K562 (cell line): ENCODE data around the gene CADPS2. TPM values are rescaled to one million over a fixed set of nuclear protein-coding genes. Genes with fewer than 3 reads are reported as not detected.

Source experiments
- ATAC-seq: fragments of 200-7000 bp; cut with Tn5 transposase; 3 replicates; pipeline ENCODE4 v1.9.1; 2020; ENCODE audit warnings: moderate library complexity
- BruUV-seq: library from RNA; stranded (reverse); fragments of 400-500 nt; replicated peaks from 2 replicates; lab custom pipeline; 2021; lab: Mats Ljungman, UMichigan
- CTCF ChIA-PET: fragments of 300-600 bp; formaldehyde crosslinking; extraction: SDS; loops from one replicate; lab custom pipeline; 2021; ENCODE audit warnings: low intra/inter-chr PET ratio; lab: Yijun Ruan, JAX
- POLR2A ChIA-PET: fragments of 300-600, 350-650 bp; sonication (Branson Sonifier 250); formaldehyde crosslinking; extraction: SDS; loops from one replicate; lab custom pipeline; 2021; ENCODE audit warnings: antibody characterized with exemption, inconsistent platforms; lab: Yijun Ruan, JAX
- DNase-seq, 4 experiments: peaks; one replicate each; pipeline versions ENCODE4 v3.0.0 to v3.0.0-alpha.2; 2011 to 2018; ENCODE audit warnings: low spot score in 3 of 4, mixed read lengths in 3 of 4; ENCODE audit errors: extremely low read depth in 1 of 4
- FAIRE-seq: peaks from 2 replicates; lab custom pipeline; 2011; peaks lifted over from hg19 to GRCh38; lab: Jason Lieb, UNC
- H2AFZ ChIP-seq: 2 replicates; pipeline ENCODE4 v1.6.0; 2011; ENCODE audit warnings: low read depth, low read length, control low read depth, inconsistent platforms
- H3K27ac ChIP-seq: fragments of 200-600 bp; 3 replicates; pipeline ENCODE4 v1.8.0; 2011; ENCODE audit warnings: low read depth, mild to moderate bottlenecking, control low read depth, inconsistent platforms, low read length, moderate library complexity, mixed read lengths; ENCODE audit errors: extremely low read depth
- H3K27me3 ChIP-seq, 2 experiments: fragments of 300-600 bp in 1 of 2; 2 replicates in 1 of 2; 3 replicates in 1 of 2; pipeline versions ENCODE4 v1.6.0 to v1.8.0; 2011; ENCODE audit warnings: inconsistent platforms in 2 of 2, low read length in 2 of 2, mild to moderate bottlenecking in 1 of 2, mixed read lengths in 1 of 2, moderate library complexity in 1 of 2; ENCODE audit not compliant: control insufficient read depth in 2 of 2, insufficient read depth in 2 of 2
- H3K36me3 ChIP-seq: fragments of 300-600 bp; 3 replicates; pipeline ENCODE4 v1.8.0; 2011; ENCODE audit warnings: mild to moderate bottlenecking, low read length, inconsistent platforms; ENCODE audit not compliant: control insufficient read depth, insufficient read depth
- H3K4me1 ChIP-seq, 2 experiments: fragments of 200-600 bp in 1 of 2; replicated peaks in 1 of 2; 2 replicates in 1 of 2; 3 replicates in 1 of 2; pipeline versions ENCODE4 v1.5.1 to v1.8.0; 2011; ENCODE audit warnings: inconsistent platforms in 2 of 2, low read length in 2 of 2, mild to moderate bottlenecking in 1 of 2, mixed read lengths in 1 of 2, moderate library complexity in 1 of 2; ENCODE audit not compliant: control insufficient read depth in 2 of 2, insufficient read depth in 2 of 2
- H3K4me2 ChIP-seq: 2 replicates; pipeline ENCODE4 v1.6.1; 2011; ENCODE audit warnings: low read length, control low read depth, inconsistent platforms, mixed read lengths; ENCODE audit not compliant: insufficient read depth
- H3K4me3 ChIP-seq: fragments of 200-600 bp; sonication (generic), shearing (Covaris generic); 2 replicates; pipeline ENCODE4 v1.5.1; 2016; ENCODE audit warnings: control low read depth, inconsistent platforms
- H3K79me2 ChIP-seq: fragments of 200-600 bp; 3 replicates; pipeline ENCODE4 v1.8.0; 2011; ENCODE audit warnings: low read length, inconsistent platforms; ENCODE audit not compliant: control insufficient read depth, insufficient read depth
- H3K9ac ChIP-seq, 2 experiments: 2 replicates each; pipeline versions ENCODE4 v1.6.0 to v1.6.1; 2011; ENCODE audit warnings: low read depth in 2 of 2, low read length in 2 of 2, control low read depth in 1 of 2, inconsistent platforms in 1 of 2, mild to moderate bottlenecking in 1 of 2, mixed read lengths in 1 of 2; ENCODE audit not compliant: insufficient read depth in 1 of 2
- H3K9me1 ChIP-seq: one replicate; pipeline ENCODE4 v1.6.0; 2011; ENCODE audit warnings: inconsistent platforms, mild to moderate bottlenecking, low read length, moderate library complexity; ENCODE audit not compliant: control insufficient read depth, insufficient read depth
- H3K9me3 ChIP-seq: replicated peaks from 2 replicates; pipeline ENCODE4 v1.5.1; 2011; ENCODE audit warnings: low read depth, low read length, inconsistent platforms; ENCODE audit not compliant: control insufficient read depth, insufficient read depth
- H4K20me1 ChIP-seq: replicated peaks from 2 replicates; pipeline ENCODE4 v1.6.1; 2011; ENCODE audit warnings: low read length, inconsistent platforms, mixed read lengths; ENCODE audit not compliant: control insufficient read depth, insufficient read depth
- C11orf30 ChIP-seq: fragments of 450-650 bp; IDR thresholded peaks from 2 replicates; pipeline ENCODE4 v1.6.1; 2016; ENCODE audit warnings: low read depth, mild to moderate bottlenecking
- CC2D1A ChIP-seq: fragments of 450-650 bp; IDR thresholded peaks from 2 replicates; pipeline ENCODE4 v1.6.1; 2017; ENCODE audit warnings: mild to moderate bottlenecking
- CHD2 ChIP-seq: IDR thresholded peaks from 2 replicates; pipeline ENCODE4 v1.6.1; 2011; ENCODE audit warnings: low read depth, low read length
- HDAC8 ChIP-seq: fragments of 450-650 bp; IDR thresholded peaks from 2 replicates; pipeline ENCODE4 v1.6.1; 2016; ENCODE audit warnings: mild to moderate bottlenecking, missing genetic modification characterization, moderate library complexity, missing compliant biosample characterization
- MBD2 ChIP-seq: sonication (generic); IDR thresholded peaks from 2 replicates; pipeline ENCODE4 v1.6.1; 2016; ENCODE audit warnings: low read depth, borderline replicate concordance
- PYGO2 ChIP-seq: fragments of 450-650 bp; IDR thresholded peaks from 2 replicates; pipeline ENCODE4 v1.6.1; 2016; ENCODE audit warnings: mild to moderate bottlenecking, missing genetic modification characterization, moderate library complexity, missing compliant biosample characterization
- RNF2 ChIP-seq: sonication (generic); IDR thresholded peaks from 2 replicates; pipeline ENCODE4 v1.6.1; 2016
- TAF7 ChIP-seq: fragments of 450-650 bp; IDR thresholded peaks from 2 replicates; pipeline ENCODE4 v1.6.1; 2016; ENCODE audit warnings: missing genetic modification characterization, missing compliant biosample characterization
- TBL1XR1 ChIP-seq, 2 experiments: IDR thresholded peaks; 2 replicates each; pipeline ENCODE4 v1.6.1; 2012; ENCODE audit warnings: improper control_type of control experiment in 2 of 2, low read length in 2 of 2, mild to moderate bottlenecking in 1 of 2
- ZNF41 ChIP-seq: fragments of 250-450 bp; sonication (Bioruptor Pico); conservative IDR thresholded peaks from 2 replicates; pipeline ENCODE4 v1.4.0; 2020; ENCODE audit warnings: mild to moderate bottlenecking
- ZNF764 ChIP-seq: fragments of 250-450 bp; sonication (Bioruptor Pico); IDR thresholded peaks from 2 replicates; pipeline ENCODE4 v1.4.0; 2020; ENCODE audit warnings: low read depth, mild to moderate bottlenecking, moderate library complexity
- WGBS: fragments of 100-300 bp; shearing (Covaris generic); methylation state at CpG from one replicate; pipeline ENCODE4 v1.1.6; 2016; ENCODE audit warnings: low coverage, mixed read lengths; ENCODE audit not compliant: insufficient coverage; ENCODE audit errors: missing lambda C conversion rate; 5-methylcytosine and 5-hydroxymethylcytosine counted together
- in situ Hi-C: fragments of 300-500 bp; cut with MboI; formaldehyde crosslinking; loops from 4 replicates; pipeline ENCODE4 v1.15.0; 2018; ENCODE audit warnings: inconsistent platforms, mixed read lengths
- intact Hi-C: fragments of 100-400 bp; cut with micrococcal nuclease; formaldehyde crosslinking; loops from 2 replicates; pipeline ENCODE4 v1.14.2; 2022
- polyA plus RNA-seq, 8 experiments: library from polyadenylated mRNA; depleted of rRNA in 4 of 8; stranded (reverse) in 5 of 8; unstranded in 3 of 8; fragments of >200 nt; fragmentation: Nextera tagmentation in 2 of 8; fragmentation: Illumina TruSeq in 1 of 8; extraction: Ambion mirVana in 2 of 8; extraction: Trizol in 1 of 8; gene quantifications; 2 replicates each; pipeline versions ENCODE4 v1.2.1 to v1.2.3, GENCODE V29; 2011 to 2014; ENCODE audit warnings: inconsistent platforms in 1 of 8, missing spikeins in 1 of 8
- total RNA-seq, 7 experiments: library from RNA; depleted of rRNA in 6 of 7; stranded (reverse); fragments of >200 nt in 6 of 7; fragmentation: Illumina TruSeq in 2 of 7; extraction: Trizol in 2 of 7; gene quantifications; 2 replicates each; pipeline versions ENCODE4 v1.2.1 to v1.2.3, GENCODE V29; 2011 to 2021; ENCODE audit warnings: low replicate concordance in 1 of 7
- TF ChIP-seq, protein P1 (sequence below): fragments of 250-450 bp; sonication (Bioruptor Pico); IDR thresholded peaks from 2 replicates; pipeline ENCODE4 v1.4.0; 2020; ENCODE audit warnings: borderline replicate concordance
- TF ChIP-seq, protein P2 (sequence below): fragments of 450-650 bp; IDR thresholded peaks from 2 replicates; pipeline ENCODE4 v1.7.1; 2018; ENCODE audit warnings: mild to moderate bottlenecking, low read depth; ENCODE audit not compliant: partially characterized antibody
- TF ChIP-seq, protein P3 (sequence below): sonication (generic); formaldehyde crosslinking; IDR thresholded peaks from 2 replicates; pipeline ENCODE4 v1.8.0; 2022; ENCODE audit warnings: mild to moderate bottlenecking, missing genetic modification reagents
- TF ChIP-seq, protein P4 (sequence below): sonication (generic); formaldehyde crosslinking; IDR thresholded peaks from 2 replicates; pipeline ENCODE4 v1.5.0; 2020; ENCODE audit warnings: missing genetic modification reagents

Gene CADPS2
- total and polyA plus RNA-seq, 9 of the 15 experiments (the other 6 are each of a cell fraction or from before 2014, with no cell fraction given), result 0.03 to 0.14 (median 0.04) TPM; not detected in 1

DNA sequence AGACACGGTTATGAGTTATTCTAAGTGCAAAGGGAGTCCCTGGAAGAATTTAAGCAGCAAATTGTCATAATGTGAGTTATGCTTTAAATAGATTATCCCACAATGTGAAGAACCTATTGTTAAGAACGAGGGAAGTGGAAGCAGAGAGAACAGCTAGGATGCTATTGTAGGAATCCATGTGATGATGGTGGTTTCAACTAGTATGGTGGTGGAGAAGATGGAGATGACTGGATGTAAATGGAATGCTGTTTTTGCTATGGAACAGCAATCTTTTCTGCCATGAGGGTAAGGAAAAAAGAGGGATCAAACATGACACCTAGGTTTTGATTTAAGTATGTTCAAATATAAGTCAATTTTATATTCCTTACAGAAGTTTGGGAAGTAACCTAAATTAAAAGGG is 378.7 kb downstream of the CADPS2 start:
- H3K27ac ChIP-seq, result no peak overlapping the region
- H3K27me3 ChIP-seq, result no peaks in the 10 kb centered on the region
- no peak overlapping the region for H2AFZ ChIP-seq
- no peaks in the 10 kb centered on the region for H4K20me1 ChIP-seq
- intact Hi-C loops, result no loop called here
- ATAC-seq (no peak), FAIRE-seq (no peak), DNase-seq (no peak)
- in situ Hi-C loops, result no loop called here
- H3K4me3 ChIP-seq, result no peak overlapping the region
- ChIA-PET POLR2A (no interaction called here), CTCF (no interaction called here)
- no TSS peak for BruUV-seq
- WGBS, result 0% methylated on average over 2 of the region's 2 CpGs
- no peak overlapping the region for H3K9ac ChIP-seq
- H3K79me2 ChIP-seq, result no peaks in the 10 kb centered on the region
- no peaks in the 10 kb centered on the region; the same call in 1 of the 2 replicates for H3K9me3 ChIP-seq
- H3K4me1 ChIP-seq, result no peaks in the 10 kb centered on the region
- no peaks in the 10 kb centered on the region for H3K9me1 ChIP-seq
- no peaks in the 10 kb centered on the region for H3K36me3 ChIP-seq
- no peak overlapping the region for H3K4me2 ChIP-seq
- TF ChIP-seq ZNF764 (CRISPR knock-in tag), result no peak
- TF ChIP-seq, protein P1, sequence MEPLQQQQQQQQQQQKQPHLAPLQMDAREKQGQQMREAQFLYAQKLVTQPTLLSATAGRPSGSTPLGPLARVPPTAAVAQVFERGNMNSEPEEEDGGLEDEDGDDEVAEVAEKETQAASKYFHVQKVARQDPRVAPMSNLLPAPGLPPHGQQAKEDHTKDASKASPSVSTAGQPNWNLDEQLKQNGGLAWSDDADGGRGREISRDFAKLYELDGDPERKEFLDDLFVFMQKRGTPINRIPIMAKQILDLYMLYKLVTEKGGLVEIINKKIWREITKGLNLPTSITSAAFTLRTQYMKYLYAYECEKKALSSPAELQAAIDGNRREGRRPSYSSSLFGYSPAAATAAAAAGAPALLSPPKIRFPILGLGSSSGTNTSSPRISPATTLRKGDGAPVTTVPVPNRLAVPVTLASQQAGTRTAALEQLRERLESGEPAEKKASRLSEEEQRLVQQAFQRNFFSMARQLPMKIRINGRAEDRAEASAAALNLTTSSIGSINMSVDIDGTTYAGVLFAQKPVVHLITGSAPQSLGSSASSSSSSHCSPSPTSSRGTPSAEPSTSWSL, result no peak
- TF ChIP-seq HDAC8 (tag), result no peak
- TF ChIP-seq, protein P2, sequence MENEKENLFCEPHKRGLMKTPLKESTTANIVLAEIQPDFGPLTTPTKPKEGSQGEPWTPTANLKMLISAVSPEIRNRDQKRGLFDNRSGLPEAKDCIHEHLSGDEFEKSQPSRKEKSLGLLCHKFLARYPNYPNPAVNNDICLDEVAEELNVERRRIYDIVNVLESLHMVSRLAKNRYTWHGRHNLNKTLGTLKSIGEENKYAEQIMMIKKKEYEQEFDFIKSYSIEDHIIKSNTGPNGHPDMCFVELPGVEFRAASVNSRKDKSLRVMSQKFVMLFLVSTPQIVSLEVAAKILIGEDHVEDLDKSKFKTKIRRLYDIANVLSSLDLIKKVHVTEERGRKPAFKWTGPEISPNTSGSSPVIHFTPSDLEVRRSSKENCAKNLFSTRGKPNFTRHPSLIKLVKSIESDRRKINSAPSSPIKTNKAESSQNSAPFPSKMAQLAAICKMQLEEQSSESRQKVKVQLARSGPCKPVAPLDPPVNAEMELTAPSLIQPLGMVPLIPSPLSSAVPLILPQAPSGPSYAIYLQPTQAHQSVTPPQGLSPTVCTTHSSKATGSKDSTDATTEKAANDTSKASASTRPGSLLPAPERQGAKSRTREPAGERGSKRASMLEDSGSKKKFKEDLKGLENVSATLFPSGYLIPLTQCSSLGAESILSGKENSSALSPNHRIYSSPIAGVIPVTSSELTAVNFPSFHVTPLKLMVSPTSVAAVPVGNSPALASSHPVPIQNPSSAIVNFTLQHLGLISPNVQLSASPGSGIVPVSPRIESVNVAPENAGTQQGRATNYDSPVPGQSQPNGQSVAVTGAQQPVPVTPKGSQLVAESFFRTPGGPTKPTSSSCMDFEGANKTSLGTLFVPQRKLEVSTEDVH, result no peak
- no peak for TF ChIP-seq MBD2
- no peak for TF ChIP-seq RNF2
- no peak for TF ChIP-seq TBL1XR1 (IDR thresholded peaks at IDR 0.05; ENCODE audit: low read length in 2 of 2)
- TF ChIP-seq, protein P3, sequence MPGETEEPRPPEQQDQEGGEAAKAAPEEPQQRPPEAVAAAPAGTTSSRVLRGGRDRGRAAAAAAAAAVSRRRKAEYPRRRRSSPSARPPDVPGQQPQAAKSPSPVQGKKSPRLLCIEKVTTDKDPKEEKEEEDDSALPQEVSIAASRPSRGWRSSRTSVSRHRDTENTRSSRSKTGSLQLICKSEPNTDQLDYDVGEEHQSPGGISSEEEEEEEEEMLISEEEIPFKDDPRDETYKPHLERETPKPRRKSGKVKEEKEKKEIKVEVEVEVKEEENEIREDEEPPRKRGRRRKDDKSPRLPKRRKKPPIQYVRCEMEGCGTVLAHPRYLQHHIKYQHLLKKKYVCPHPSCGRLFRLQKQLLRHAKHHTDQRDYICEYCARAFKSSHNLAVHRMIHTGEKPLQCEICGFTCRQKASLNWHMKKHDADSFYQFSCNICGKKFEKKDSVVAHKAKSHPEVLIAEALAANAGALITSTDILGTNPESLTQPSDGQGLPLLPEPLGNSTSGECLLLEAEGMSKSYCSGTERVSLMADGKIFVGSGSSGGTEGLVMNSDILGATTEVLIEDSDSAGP (CRISPR knock-in tag), result no peak
- TF ChIP-seq, protein P4, sequence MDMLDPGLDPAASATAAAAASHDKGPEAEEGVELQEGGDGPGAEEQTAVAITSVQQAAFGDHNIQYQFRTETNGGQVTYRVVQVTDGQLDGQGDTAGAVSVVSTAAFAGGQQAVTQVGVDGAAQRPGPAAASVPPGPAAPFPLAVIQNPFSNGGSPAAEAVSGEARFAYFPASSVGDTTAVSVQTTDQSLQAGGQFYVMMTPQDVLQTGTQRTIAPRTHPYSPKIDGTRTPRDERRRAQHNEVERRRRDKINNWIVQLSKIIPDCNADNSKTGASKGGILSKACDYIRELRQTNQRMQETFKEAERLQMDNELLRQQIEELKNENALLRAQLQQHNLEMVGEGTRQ (CRISPR knock-in tag), result no peak
- TF ChIP-seq CC2D1A, result no peak
- no peak for TF ChIP-seq CHD2
- TF ChIP-seq TAF7 (tag), result no peak
- no peak for TF ChIP-seq ZNF41 (CRISPR knock-in tag)
- no peak for TF ChIP-seq C11orf30
- no peak for TF ChIP-seq PYGO2 (tag)
